ENCODE measurements around the gene RELN.

- TF ChIP-seq POLR2A (IDR thresholded peaks at IDR 0.05) (no peak), POLR2AphosphoS5 (IDR thresholded peaks at IDR 0.05) (no peak)
- TF ChIP-seq, protein P1, sequence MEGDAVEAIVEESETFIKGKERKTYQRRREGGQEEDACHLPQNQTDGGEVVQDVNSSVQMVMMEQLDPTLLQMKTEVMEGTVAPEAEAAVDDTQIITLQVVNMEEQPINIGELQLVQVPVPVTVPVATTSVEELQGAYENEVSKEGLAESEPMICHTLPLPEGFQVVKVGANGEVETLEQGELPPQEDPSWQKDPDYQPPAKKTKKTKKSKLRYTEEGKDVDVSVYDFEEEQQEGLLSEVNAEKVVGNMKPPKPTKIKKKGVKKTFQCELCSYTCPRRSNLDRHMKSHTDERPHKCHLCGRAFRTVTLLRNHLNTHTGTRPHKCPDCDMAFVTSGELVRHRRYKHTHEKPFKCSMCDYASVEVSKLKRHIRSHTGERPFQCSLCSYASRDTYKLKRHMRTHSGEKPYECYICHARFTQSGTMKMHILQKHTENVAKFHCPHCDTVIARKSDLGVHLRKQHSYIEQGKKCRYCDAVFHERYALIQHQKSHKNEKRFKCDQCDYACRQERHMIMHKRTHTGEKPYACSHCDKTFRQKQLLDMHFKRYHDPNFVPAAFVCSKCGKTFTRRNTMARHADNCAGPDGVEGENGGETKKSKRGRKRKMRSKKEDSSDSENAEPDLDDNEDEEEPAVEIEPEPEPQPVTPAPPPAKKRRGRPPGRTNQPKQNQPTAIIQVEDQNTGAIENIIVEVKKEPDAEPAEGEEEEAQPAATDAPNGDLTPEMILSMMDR (IDR thresholded peaks at IDR 0.05), result no peak
These were observed 195.8 kb downstream of the RELN start for GRCh38 chr7:103793614-103794013.
